DMS114 treated with DMSO at 0.1 percent for 48 hours (cell line): ENCODE measurements around the gene TMEM63B.
A peak's percentile ranks its signal among the peaks of the same experiment; 100 is the strongest.
"Not testable (repeated sequence)": the region's sequence is repeated elsewhere in the genome, so short reads cannot be mapped to it uniquely, and the experiment has no call there.

ENCODE experiments used
- DNase-seq: peaks from one replicate; lab custom pipeline; 2025; ENCODE audit not compliant: unreplicated experiment; lab: John Stamatoyannopoulos, UW

The TMEM63B gene

GRCh38 chr6:44094403-44095242 is 32.7 kb upstream of the TMEM63B start:
- DNase-seq: no peak

DNA sequence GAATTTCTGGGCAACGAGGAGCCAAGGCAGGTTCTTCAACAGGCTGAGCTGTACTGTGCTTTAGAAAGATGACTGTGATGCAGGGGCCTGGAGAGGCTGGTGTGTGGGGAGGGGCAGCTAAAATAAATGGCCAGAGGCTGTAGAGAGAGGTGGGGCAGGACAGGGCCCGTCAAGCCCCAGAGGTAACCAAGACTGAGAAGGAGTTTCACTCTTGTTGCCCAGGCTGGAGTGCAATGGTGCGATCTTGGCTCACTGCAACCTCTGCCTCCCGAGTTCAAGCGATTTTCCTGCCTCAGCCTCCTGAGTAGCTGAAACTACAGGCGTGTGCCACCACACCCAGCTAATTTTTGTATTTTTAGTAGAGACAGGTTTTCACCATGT is 32.1 kb upstream of the TMEM63B start:
- not testable (repeated sequence) for DNase-seq

DNA sequence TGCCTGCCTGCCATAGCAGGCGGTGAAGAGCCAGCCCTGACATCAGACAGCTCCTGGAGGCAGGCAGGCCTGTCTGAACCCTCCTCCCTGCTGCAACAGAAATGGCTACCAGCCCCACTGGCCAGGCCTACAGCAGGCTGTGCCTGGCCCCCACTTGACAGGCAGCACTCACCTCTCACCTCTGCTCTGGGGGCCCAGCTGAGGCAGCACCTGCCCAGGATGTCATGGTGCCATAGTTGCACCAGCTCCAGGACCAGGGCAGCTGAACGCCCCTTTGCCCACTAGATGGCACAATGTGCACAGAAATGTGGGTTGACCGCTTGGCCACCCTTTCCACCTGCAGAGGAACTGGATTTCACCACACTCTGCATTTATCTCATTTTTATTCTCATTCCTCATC is 30.7 kb upstream of the TMEM63B start:
- DNase-seq: peak; percentile 58

DNA sequence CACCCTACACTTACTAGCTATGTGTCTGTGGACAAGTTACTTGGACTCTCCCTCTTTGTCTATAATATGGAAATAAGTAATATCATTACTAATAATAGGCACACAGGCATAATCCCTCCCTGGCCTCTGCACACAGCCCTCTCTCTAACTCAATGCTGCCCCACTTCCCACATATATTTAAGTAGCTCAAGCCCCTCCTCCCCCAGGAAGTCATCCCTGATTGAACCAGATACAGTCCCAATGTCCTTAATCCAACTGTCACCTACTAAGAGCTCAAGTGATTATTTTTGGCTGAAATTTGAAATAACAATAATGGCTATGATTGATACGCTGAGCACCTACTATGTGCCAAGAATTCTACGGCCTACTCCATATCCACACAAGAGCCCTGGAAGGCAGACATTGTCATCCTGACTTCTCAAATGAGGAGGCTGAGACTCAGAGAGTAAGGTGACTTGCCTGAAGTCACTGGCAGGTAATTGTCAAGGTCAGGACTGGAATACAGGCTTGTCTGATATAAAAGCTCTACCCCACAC is 29.5 kb upstream of the TMEM63B start:
- DNase-seq: no peak

DNA sequence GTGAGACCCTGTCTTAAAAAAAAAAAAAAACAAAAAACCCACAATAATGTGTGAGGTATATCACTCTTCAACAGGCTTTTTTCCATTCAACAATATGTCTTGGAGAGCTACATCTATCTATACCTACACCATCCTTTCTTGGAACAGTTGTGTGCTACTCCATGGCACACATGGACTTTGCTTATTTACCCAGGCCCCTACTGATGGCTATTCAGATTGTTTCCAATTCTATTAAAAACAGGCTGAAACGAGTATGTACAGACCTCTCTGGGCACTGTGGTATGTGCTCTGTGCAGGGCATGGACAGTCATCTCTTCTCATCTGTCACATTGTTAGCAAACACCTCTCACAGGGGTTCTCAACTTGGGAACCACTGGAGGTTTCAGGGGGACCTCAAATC is 28.2 kb upstream of the TMEM63B start:
- DNase-seq: no peak

DNA sequence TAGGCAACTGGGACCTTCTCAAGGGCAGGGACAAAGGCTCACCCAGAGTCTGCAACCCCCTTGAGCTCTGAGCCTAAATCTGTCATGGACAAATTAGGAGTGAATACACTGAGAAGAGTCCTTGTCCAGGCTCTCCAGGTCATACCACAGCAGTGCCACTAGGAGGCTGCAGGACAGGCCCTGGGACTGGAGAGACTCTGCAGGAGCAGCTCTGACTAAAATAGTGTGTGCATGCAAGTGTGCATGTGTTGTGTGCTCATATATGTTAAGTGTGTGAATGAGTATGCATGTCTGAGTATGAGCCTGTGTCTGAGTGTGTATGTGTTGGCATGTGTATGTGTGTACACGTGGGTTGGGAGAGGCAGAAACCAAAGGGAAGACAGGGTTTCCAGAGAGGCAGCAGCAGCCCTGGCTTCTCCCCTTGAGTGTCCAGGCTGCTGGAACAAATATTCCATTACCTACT is 27.2 kb upstream of the TMEM63B start:
- peak; percentile 44 for DNase-seq

DNA sequence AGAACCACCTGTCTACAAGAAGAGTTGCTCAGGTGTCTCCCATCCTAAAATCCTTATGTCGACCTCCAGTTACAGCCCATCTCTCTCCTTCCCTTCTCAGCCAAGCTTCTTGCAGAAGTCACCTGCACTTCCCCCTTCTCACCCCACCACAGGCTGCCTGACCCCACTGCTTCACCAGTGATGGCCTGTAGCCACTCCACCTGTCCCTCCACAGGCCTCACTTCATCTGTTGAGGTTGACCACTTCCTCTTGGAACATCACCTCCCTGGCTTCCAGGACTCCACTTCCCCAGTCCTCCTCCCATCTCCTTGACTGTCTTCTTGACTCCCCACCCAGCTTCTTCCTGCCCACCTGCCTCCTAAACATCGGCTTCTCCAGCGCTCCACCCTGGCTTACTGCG is 25.5 kb upstream of the TMEM63B start:
- DNase-seq: no peak

- DNase-seq: no peak
Measured at GRCh38 chr6:44102527-44102926, 24.8 kb upstream of the TMEM63B start.

- DNase-seq: no peak
Measured at GRCh38 chr6:44104481-44105021, 22.8 kb upstream of the TMEM63B start.

- no peak for DNase-seq
Measured at GRCh38 chr6:44105146-44105545, 22.2 kb upstream of the TMEM63B start.

DNA sequence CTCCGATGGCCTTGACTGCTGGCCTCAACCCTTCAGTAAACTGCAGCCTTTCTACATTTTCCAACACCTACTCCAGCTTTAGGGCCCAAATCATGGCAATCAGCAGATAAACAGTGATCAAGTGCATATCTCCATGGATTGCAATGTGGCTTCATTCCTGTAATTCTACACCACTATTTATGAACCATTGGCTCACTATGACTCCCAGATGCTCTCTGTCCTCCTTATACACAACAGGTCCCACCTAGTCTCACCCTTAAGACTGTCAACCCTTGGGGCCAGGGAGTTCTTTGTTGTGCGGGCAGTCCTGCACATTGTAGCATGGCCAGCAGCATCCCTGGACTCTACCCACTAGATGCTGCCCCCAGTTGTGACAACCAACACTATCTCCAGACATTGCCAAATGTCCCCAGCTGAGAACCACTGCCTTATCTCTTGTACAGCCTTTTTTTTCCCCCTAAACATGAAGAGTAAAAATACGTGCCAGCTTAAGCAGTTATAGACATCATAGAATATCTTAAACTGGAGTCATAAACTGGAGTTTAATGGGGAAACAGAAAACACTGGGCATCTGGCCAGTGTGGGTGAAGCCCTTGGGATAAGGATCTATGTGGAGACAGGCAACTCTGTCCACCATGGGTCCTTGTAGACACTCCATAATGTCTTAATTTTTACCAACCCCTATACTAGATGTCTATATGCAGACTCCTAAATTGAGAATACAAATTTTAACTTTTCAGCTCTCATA is 21.2 kb upstream of the TMEM63B start:
- no peak for DNase-seq

- no peak for DNase-seq
Measured at GRCh38 chr6:44107017-44107416, 20.3 kb upstream of the TMEM63B start.

DNA sequence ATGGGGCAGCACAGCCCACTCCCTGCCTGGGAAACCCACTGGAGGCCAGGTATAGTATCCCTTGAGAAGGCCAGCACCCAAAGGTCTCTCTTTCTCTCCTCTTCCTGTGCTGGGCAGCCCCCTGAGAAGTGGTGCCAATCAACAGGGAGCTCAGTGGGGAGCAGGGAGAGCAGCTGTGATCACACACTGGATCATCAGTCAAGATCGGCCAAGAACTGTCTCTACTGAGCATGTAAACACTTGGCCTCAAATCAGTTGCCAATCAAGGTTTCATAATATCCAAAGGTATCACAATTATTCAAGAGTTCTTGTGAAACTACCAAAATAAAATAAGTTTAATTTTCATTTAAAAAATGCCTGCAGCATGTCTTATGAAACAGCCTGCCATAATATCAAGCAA is 18.9 kb upstream of the TMEM63B start:
- DNase-seq: no peak

DNA sequence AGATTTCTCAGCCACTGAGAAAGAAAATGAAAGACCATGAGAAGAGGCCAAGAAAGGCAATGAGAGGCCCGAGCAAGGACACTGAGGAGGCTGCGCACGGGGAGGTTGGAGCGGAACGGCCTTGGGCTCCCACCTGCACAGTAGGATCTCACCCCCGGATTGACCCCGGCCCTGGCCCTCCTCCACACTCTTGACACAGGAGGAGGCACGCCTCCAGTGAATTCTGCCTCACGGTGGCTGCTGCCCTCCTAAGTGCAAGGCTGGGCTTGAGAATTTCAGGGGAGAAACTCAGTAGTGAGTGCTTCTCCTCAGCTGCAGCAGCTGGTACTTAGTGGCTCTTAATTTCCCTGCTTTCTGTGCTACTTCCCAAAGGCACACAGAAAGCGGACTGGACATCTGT is 18.1 kb upstream of the TMEM63B start:
- DNase-seq: no peak

- DNase-seq: no peak
Measured at GRCh38 chr6:44110005-44110676, 17.2 kb upstream of the TMEM63B start.

GRCh38 chr6:44110966-44111365 is 16.4 kb upstream of the TMEM63B start:
- no peak for DNase-seq

DNA sequence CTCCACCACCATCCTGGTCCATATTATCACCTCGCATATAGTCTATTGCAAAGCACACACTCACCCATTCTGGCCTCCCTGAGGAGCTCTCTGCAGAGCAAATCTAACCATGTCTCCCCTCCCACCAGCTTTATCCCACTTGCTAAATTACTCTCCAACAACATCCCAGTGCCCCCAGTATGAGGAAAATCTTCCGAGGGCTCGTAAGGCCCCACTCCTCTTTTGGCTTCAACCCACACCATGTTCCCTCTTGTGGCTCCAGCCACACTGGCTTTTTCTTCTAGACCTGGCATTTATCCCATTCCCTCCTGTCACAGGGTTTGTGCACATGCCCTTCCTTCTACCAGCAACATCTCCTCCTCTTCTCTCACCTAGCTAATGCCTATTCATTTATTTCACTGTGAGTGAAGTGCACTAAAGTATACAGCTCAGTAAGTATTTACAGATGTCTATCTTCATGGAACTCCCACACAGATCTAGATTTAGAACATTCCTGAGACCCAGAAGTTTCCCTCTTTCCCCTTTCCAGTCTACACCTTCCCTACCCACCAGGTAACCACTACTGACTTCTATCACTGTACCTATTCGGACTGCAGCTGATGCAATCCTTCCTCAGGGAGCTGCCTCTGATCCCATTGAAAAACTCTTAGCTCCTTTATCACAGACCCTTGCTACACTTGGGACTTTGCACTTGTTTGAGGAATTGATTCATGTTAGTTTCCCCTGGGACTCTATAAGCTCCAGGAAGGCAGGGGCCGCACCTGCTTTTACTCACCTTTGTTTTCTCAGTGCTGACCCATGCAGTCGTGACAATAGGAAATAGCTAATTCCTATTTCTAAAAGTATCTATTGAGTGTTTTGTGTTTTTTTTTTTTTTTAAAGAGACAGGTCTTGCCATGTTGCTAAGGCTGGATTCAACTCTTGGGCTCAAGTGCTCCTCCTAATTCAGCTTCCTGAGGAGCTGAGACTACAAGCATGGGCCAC is 15.6 kb upstream of the TMEM63B start:
- no peak for DNase-seq

GRCh38 chr6:44113414-44113813 is 13.9 kb upstream of the TMEM63B start:
- no peak for DNase-seq

- DNase-seq: no peak
Measured at GRCh38 chr6:44115866-44116265, 11.5 kb upstream of the TMEM63B start.
